ENCODE results near the gene IL36G.

Gene IL36G

GRCh38 chr2:113025737-113026136 is 47.9 kb downstream of the IL36G start:
- no peak for DNase-seq

- no peak for DNase-seq
Measured at GRCh38 chr2:113027691-113028090, 49.9 kb downstream of the IL36G start.

DNA sequence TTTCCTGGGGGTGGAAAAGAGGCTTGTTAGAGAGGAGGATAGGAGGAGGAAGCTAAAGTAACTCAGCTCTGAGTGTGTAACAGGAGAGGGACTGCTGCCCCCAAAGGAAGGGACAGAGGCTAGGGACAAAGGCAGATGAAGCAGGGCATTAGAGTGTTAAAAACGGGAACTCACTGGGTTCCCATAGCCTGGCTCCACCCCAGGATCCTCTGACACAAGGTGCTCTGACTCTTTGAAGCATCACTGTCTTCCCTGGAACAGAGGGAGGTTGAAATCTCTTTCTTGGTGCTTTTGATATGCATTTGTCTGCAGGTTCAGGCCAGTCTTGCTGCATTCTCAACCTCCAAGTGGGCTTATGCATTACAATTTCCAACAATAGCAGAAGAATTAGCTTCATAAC is 50.3 kb downstream of the IL36G start:
- DNase-seq = no peak

DNA sequence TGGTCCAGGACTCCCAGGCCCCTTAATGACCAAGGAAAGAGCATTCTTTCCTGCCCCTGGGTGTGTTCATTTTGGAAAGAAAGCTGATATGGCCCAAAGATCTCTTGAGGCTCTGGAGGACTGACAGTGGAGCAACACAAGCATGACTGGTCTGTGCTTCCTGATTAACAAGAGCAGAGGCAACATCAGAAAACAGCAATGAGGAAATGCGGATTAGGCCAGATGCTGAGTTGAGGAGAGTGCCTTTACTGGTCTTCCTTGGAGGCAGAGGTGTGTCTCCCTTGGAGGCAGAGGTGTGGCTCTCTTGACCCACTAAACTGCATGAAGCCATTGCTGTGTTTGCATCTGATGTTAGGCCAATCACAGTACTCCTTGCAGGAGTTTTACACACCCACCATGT is 54.9 kb downstream of the IL36G start:
- no peak for DNase-seq

- no peak for DNase-seq
Measured at GRCh38 chr2:113034016-113034415, 56.2 kb downstream of the IL36G start.
